ENCODE measurements around the gene CXCL9. TPM values are rescaled to one million over a fixed set of nuclear protein-coding genes. Genes with fewer than 3 reads are reported as not detected.

CXCL9 gene
- total RNA-seq, 2 donors from 2014 or later: 1.0 to 2.6 TPM

GRCh38 chr4:76036855-76037254 lies 29.5 kb upstream of the CXCL9 start:
- no peak for DNase-seq (ENCODE audit: low spot score)
- Histone ChIP-seq H3K27ac (no peak overlapping the region), H3K36me3 (no peaks in the 10 kb centered on the region), H3K4me3 (no peak overlapping the region), H3K9me3 (no peaks in the 10 kb centered on the region), H3K4me1 (no peaks in the 10 kb centered on the region), H3K27me3 (no peaks in the 10 kb centered on the region)
- TF ChIP-seq, protein P1, sequence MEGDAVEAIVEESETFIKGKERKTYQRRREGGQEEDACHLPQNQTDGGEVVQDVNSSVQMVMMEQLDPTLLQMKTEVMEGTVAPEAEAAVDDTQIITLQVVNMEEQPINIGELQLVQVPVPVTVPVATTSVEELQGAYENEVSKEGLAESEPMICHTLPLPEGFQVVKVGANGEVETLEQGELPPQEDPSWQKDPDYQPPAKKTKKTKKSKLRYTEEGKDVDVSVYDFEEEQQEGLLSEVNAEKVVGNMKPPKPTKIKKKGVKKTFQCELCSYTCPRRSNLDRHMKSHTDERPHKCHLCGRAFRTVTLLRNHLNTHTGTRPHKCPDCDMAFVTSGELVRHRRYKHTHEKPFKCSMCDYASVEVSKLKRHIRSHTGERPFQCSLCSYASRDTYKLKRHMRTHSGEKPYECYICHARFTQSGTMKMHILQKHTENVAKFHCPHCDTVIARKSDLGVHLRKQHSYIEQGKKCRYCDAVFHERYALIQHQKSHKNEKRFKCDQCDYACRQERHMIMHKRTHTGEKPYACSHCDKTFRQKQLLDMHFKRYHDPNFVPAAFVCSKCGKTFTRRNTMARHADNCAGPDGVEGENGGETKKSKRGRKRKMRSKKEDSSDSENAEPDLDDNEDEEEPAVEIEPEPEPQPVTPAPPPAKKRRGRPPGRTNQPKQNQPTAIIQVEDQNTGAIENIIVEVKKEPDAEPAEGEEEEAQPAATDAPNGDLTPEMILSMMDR (IDR thresholded peaks at IDR 0.05): no peak

- Histone ChIP-seq H3K4me3 (no peak within 1 kb of the TSS), H3K27me3 (no peaks in the 10 kb centered on the region), H3K27ac (no peak within 1 kb of the TSS), H3K36me3 (no peaks in the 10 kb centered on the region), H3K9me3 (no peaks in the 10 kb centered on the region), H3K4me1 (no peaks in the 10 kb centered on the region)
- DNase-seq (ENCODE audit: low spot score): no peak
- TF ChIP-seq, protein P1 (IDR thresholded peaks at IDR 0.05): no peak
These were observed 28.6 kb upstream of the CXCL9 start, which contains the start of gene CXCL11 for GRCh38 chr4:76035799-76036380. CXCL11 (minus strand) TSS chr4:76036070; CDS start chr4:76035987, 83 bp downstream.

DNA sequence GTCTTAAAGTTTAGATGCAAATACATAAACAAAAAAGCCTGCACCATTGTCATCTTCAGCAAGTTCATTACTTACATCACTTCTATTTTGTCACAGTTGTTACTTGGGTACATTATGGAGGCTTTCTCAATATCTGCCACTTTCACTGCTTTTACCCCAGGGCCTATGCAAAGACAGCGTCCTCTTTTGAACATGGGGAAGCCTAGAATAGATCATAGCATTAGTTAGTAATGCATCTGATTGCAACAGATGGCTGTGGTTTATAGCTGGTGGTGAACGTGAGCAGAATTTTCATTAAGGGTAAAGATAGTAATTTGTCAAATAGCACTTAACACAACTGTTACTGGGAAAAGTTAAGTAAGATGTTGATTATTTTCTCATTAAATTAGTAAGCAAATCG lies 27.8 kb upstream of the CXCL9 start:
- DNase-seq (ENCODE audit: low spot score): no peak
- TF ChIP-seq, protein P1 (IDR thresholded peaks at IDR 0.05): no peak
- no peaks in the 10 kb centered on the region for H3K4me1 ChIP-seq
- no peaks in the 10 kb centered on the region for H3K27me3 ChIP-seq
- no peaks in the 10 kb centered on the region for H3K36me3 ChIP-seq
- H3K4me3 ChIP-seq: no peak overlapping the region
- no peaks in the 10 kb centered on the region for H3K9me3 ChIP-seq
- no peak overlapping the region for H3K27ac ChIP-seq

GRCh38 chr4:76029300-76029699 lies 22.0 kb upstream of the CXCL9 start:
- Histone ChIP-seq H3K4me1 (no peaks in the 10 kb centered on the region), H3K27ac (no peak overlapping the region), H3K27me3 (no peaks in the 10 kb centered on the region), H3K9me3 (no peaks in the 10 kb centered on the region), H3K4me3 (no peak overlapping the region), H3K36me3 (no peaks in the 10 kb centered on the region)
- no peak for DNase-seq (ENCODE audit: low spot score)
- TF ChIP-seq, protein P1 (IDR thresholded peaks at IDR 0.05): no peak

GRCh38 chr4:76028350-76028765 lies 21.0 kb upstream of the CXCL9 start:
- Histone ChIP-seq H3K4me3 (peak overlapping the region; percentile 12 to 30), H3K27me3 (no peaks in the 10 kb centered on the region), H3K9me3 (no peaks in the 10 kb centered on the region), H3K4me1 (no peaks in the 10 kb centered on the region), H3K27ac (no peak overlapping the region), H3K36me3 (no peaks in the 10 kb centered on the region)
- DNase-seq (ENCODE audit: low spot score): no peak
- TF ChIP-seq, protein P1 (IDR thresholded peaks at IDR 0.05): no peak

DNA sequence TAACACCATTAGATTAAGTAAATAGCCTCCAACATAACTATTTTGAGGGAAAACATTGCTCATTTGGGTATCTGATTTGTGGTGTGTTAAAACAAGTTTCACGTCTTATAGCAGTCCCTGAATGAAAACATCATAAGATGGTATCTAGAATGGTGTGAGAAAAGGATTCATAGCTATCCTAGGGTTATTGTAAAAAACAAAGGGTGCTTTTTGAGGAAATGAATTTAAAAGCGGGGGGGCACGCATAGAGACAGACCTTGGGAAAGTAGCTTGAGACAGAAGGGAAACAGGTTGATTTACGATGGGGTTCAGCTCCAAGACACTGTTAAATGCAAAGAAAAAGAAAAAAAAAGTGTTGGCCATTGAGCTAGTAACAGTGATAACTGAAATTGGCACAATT lies 16.8 kb upstream of the CXCL9 start:
- TF ChIP-seq, protein P1 (IDR thresholded peaks at IDR 0.05): no peak
- no peak overlapping the region for H3K27ac ChIP-seq
- H3K4me3 ChIP-seq: no peak overlapping the region
- H3K36me3 ChIP-seq: no peaks in the 10 kb centered on the region
- no peaks in the 10 kb centered on the region for H3K27me3 ChIP-seq
- no peaks in the 10 kb centered on the region for H3K4me1 ChIP-seq
- H3K9me3 ChIP-seq: no peaks in the 10 kb centered on the region
- no peak for DNase-seq (ENCODE audit: low spot score)
